ENCODE data around the gene TREML4.
"Not testable (repeated sequence)": the region's sequence is repeated elsewhere in the genome, so short reads cannot be mapped to it uniquely, and the experiment has no call there.

Gene TREML4, protein sequence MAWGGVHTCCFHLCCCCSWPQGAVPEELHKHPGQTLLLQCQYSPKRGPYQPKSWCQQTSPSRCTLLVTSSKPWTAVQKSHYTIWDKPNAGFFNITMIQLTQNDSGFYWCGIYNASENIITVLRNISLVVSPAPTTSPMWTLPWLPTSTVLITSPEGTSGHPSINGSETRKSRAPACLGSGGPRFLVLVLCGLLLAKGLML

GRCh38 chr6:41228096-41228495 is at the start of gene TREML4:
Gene TREML4, plus strand, starts transcription at chr6:41228349. Its CDS starts 79 bp downstream, at chr6:41228428.
- no peak for DNase-seq (ENCODE audit: low spot score)

DNA sequence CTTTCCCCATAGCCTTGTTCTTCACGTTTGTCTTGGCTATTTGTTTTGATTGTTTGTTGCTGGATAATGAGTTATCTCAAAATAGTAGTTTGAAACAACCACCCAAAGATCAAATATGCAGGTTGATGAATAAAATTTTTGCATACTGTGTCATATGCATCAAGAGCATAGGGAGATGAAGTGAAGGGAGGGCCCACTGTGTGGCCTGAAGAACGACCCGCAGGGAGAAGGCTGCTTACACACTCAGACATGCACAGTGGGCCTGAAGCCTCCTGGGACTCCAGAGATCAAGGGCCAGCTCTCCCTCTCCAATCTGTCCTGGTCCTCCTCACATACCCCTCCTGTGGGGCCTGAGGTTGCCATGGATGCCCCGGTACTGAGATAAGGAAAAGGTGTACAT is 49.0 kb upstream of the TREML4 start:
- no peak for DNase-seq (ENCODE audit: low spot score)

GRCh38 chr6:41181566-41181965 is 46.6 kb upstream of the TREML4 start:
- no peak for DNase-seq (ENCODE audit: low spot score)

GRCh38 chr6:41182069-41183034 is 45.8 kb upstream of the TREML4 start:
- DNase-seq (ENCODE audit: low spot score) = peak; percentile 61

DNA sequence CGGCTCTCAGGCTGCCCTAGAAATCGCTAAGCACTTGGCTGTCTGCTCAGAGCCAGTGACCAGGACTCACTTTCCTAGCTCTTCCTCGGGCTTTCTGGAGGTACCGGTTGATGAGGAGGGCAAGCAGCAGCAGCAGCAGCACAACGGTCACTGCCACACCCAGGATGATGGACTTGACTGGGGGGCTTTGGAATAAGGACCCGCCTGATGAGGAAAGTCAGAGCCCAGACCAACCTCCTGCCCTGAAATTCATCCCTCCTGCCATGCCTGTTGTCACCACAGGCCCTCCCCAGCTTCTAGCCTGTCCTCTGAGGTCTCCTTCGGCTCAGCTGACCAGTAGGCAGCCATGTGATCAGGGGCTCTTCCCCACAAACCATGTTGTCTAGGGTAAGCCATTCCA is 43.4 kb upstream of the TREML4 start:
- DNase-seq (ENCODE audit: low spot score) = no peak

DNA sequence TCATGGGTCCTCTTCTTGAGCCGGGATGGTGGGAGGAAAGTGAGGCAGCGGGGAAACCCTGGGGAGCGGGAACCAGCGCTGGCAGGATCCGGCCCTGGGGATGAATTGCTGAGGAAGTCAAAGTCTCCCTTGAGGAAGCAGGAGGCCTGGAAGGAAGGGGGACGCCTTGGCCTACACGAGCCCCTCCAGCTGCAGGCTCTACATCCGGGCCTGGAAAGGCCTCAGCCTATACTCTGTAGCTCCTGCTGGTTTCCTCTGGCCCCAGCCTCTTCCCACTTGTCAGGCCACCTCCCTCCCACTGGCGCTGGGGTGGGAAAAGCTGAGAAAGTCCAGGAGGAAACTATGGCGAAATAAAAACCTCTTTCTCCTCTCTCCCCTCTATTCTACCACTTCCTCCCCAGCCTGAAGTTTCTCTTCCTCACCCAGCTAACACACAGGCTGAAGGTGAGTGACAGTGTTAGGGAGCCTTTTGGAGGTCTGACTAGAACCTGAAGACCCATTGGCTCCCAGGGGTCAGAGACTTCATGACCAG is 42.1 kb upstream of the TREML4 start:
- no peak for DNase-seq (ENCODE audit: low spot score)

- no peak for DNase-seq (ENCODE audit: low spot score)
Observed at GRCh38 chr6:41187924-41188886, 39.9 kb upstream of the TREML4 start.

- not testable (repeated sequence) for DNase-seq (ENCODE audit: low spot score)
Observed at GRCh38 chr6:41189046-41189445, 39.1 kb upstream of the TREML4 start.

GRCh38 chr6:41189967-41190366 is 38.2 kb upstream of the TREML4 start:
- DNase-seq (ENCODE audit: low spot score) = no peak

DNA sequence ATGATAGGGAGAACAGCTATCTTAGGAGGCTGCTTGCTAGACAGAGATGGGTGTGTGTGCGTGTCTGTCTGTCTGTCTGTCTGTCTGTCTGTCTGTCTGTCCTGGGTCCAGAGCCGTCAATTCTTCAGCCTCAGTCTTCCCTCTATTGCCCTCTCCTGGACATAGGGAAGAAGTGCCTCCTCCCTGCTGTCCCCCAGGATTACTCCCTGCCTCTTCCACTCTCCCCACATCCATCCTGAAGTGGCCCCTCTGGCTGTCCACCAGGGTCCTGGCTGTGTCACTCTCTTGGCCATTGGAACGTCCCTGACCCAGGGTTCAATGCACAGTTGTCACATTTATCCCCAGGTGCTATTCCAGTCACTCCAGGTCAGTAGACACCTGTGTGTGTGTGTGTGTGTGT is 37.4 kb upstream of the TREML4 start:
- no peak for DNase-seq (ENCODE audit: low spot score)

GRCh38 chr6:41191569-41191968 is 36.6 kb upstream of the TREML4 start:
- peak; percentile 85 for DNase-seq (ENCODE audit: low spot score)

GRCh38 chr6:41193171-41193734 is 34.9 kb upstream of the TREML4 start:
- no peak for DNase-seq (ENCODE audit: low spot score)

GRCh38 chr6:41193884-41194283 is 34.3 kb upstream of the TREML4 start:
- DNase-seq (ENCODE audit: low spot score) = no peak

GRCh38 chr6:41194386-41194785 is 33.8 kb upstream of the TREML4 start:
- DNase-seq (ENCODE audit: low spot score) = no peak

- no peak for DNase-seq (ENCODE audit: low spot score)
Observed at GRCh38 chr6:41197234-41197633, 30.9 kb upstream of the TREML4 start.

DNA sequence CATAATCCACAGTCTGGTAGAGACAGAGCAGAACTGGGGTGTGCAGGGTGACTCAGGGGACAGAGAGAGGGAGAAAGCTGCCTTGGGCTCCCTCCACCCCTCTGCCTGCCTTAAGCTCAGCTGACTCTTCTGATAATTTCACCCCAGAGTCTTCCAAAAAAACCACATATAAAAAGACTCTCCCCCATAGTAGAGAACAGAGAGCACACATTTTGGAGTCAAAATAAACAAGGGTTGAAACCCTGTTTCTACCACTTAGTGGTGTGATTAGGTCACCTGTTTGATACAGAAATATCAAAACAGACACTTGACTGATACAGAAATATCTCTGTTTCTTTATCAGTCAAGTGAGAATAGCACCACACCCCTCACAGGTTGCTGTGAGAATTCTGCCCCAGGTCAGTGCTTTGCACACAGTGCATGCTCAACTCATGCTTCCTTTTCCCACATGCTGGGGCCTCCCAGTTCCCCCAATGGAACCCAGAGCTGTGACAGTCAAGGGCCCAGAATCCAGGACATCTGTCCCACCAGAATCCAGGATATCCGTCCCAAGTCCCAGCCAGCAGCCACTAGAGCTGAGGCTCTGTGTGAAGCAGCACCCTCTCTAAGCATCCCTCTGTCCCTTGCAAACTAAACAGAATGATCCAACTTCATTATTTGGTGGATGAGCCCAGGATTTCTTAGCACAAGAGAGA is 28.4 kb upstream of the TREML4 start:
- DNase-seq (ENCODE audit: low spot score) = no peak

DNA sequence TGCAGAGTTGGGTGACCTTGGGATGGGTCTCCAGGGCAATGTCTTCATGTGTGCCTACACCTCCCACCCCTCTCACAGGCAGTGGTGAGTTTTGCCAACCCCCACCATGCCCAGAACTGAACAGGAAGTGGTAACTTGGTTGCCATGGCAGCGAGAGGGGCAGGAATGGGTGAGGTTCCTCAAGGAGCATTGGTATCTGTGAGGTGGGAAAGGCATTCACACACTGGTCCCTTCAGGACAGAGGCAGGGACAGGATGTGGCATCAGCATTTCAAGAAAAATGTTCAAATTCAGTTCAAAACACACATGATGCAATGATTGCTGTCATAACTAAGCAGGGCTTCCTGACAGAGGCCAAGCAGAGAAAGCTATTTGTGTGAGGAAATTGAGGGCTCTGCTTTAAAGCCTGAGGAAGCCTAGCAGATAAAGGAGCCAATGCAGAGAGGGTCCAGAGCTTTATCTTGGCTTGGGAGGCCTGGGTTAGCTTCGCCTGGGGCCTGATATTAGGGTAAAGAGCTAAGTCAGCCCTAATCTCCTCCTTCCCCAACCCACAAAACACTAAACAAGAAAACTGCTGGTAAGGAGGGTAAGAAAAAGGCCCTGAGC is 27.8 kb upstream of the TREML4 start:
- DNase-seq (ENCODE audit: low spot score) = no peak

GRCh38 chr6:41200901-41201763 is 27.0 kb upstream of the TREML4 start, which contains the start of gene TREML2:
Gene TREML2, minus strand, starts transcription at chr6:41201149. Its CDS starts 141 bp downstream, at chr6:41201008.
- DNase-seq (ENCODE audit: low spot score) = no peak

- no peak for DNase-seq (ENCODE audit: low spot score)
Observed at GRCh38 chr6:41201764-41202173, 26.4 kb upstream of the TREML4 start.
